Ovary (tissue), 3 donors: ENCODE measurements around the gene SDK1.

Experiments used
- CTCF ChIP-seq, 3 donors: fragments of 450-650 bp in 2 of 3; fragments of 200-600 bp in 1 of 3; IDR thresholded peaks; one replicate each; pipeline versions ENCODE4 v1.5.1 to v1.8.0; 2016 to 2022; ENCODE audit warnings: antibody characterized with exemption in 3 of 3, mild to moderate bottlenecking in 1 of 3
- EP300 ChIP-seq: sonication (generic); formaldehyde crosslinking; IDR thresholded peaks from one replicate; pipeline ENCODE4 v1.6.1; 2017; ENCODE audit warnings: antibody characterized with exemption
- POLR2A ChIP-seq: fragments of 450-650 bp; IDR thresholded peaks from one replicate; pipeline ENCODE4 v1.6.1; 2017; ENCODE audit warnings: antibody characterized with exemption, mild to moderate bottlenecking, moderate library complexity
- donor health status: DM: no; HTN: no; CAD: no.

GRCh38 chr7:4248295-4248694 is 947.2 kb downstream of the SDK1 start:
- TF ChIP-seq CTCF (IDR thresholded peaks at IDR 0.05): no peak
- TF ChIP-seq POLR2A: no peak
- no peak for TF ChIP-seq EP300
